GM19023 (cell line): ENCODE results near the gene NFAT5.

Source experiments
- ATAC-seq: cut with Tn5 transposase; IDR thresholded peaks from one replicate; pipeline ENCODE4 v1.9.1; 2021; ENCODE audit warnings: mild to moderate bottlenecking, moderate library complexity; ENCODE audit not compliant: unreplicated experiment

The NFAT5 gene

DNA sequence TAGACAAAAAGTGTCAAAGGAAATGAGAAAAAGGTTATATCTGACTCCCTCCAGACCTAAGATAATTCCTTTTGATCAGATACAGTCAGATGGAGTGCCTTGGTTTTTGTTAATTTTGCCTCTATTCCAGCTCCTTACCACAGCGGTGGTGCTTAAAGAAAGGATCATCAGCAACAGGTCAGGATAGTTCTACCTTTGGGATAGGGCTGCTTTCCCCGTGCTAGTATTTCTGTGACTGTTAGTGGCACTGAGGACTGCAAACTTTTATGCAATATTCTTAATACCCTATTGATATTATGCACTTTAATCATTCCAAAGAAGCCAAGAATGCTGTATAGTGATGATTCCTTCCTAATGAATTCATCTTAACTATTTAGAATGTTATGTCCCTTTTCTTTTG is 136.1 kb downstream of the NFAT5 start:
- no peak for ATAC-seq

DNA sequence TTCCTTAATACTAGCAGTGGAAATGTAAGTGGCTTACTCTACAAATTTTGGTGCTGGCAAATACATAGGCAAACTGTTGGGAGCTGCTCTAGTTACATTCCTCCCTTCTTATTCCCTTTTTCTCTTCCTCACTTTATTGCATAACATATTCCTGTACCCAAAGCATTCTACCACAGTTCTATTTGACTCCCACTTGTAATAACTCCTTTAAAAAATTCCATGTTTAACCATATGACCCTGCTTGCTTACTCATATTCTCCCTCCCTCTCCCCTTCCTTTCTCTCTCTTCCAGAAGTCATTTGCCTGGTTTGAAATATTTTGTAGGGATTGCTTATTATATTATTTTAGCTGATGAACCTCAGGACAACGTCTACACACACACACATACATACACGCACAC is 137.9 kb downstream of the NFAT5 start:
- ATAC-seq: no peak

GRCh38 chr16:69706256-69706974 is 140.6 kb downstream of the NFAT5 start:
- no peak for ATAC-seq

GRCh38 chr16:69706975-69707340 is 141.2 kb downstream of the NFAT5 start:
- no peak for ATAC-seq

DNA sequence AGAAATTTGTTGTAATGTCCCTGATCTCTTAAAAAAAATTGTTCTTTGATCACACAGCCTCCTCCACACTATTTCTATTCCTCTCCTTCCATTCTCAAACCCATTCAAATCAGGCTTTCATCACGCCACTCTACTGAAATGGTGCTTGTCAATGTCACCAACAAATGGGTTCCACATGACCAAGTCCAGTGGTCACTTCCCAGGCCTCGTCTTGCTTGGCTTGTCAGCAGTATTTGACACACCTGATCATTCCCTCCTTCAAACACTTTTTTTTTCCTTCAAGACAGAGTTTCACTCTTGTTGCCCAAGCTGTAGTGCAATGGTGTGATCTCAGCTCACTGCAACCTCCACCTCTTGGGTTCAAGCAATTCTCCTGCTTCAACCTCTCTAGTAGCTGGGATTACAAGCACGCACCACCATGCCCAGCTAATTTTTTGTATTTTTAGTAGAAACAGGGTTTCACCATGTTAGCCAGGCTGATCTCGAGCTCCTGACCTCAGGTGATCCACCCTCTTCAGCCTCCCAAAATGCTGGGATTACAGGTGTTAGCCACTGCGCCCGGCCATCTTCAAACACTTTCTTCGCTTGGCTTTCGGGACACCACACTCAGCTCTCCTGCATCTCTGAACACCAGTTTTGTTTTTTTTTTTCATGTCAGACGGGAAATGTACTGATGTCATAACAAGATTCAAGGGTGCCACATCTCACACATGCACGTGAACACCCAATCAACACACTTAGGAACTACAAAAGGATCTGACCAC is 142.3 kb downstream of the NFAT5 start:
- no peak for ATAC-seq

DNA sequence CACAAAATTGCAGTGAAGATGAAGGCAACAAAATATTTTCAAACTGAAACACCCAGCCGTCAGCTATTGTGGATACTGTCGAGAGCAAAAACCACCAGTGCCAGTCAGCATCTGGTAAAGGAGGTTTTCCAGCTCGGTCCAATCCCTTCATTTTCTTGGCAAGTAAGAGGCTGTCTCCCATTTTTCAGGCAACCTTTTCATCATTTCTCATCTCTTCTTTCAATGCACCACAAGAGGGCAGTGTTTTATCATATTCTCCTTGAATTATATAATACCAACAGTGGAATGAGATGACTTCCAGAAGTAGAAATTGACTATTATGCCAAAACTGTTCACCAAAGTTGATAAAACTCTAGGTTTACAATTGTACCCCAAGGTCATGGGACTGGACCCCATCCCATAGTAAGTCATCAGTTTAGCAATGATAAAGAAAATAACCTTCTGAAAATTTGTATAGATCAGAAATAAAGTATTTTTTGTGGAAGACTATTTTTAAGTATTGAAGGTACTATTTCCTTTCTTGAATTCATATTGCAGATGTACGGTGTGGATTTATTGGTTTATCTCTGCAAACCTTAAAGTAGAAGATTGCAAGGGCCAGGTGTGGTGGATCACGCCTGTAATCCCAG is 143.8 kb downstream of the NFAT5 start:
- no peak for ATAC-seq

GRCh38 chr16:69711115-69711740 is 145.5 kb downstream of the NFAT5 start:
- no peak for ATAC-seq

DNA sequence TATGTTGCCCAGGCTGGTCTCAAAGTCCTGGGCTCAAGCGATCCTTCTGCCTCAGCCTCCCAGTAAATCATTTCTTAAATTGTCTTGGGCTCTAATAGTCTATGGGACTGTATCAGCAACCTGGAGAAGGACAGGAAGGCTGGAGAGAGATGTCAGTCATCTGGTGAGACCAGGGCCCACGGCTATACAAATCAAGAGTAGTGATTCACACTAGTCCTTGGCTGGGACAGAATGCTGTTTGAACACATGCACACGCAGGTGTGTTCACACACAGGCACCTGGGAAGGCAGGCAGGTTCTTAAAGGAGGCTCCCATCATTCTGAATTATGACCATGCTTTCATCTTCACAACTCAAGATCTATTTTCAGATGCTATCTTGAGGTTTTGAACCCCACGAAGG is 146.5 kb downstream of the NFAT5 start:
- no peak for ATAC-seq

- ATAC-seq: no peak
These were observed 147.3 kb downstream of the NFAT5 start for GRCh38 chr16:69712914-69713581.

- no peak for ATAC-seq
These were observed 151.3 kb downstream of the NFAT5 start for GRCh38 chr16:69717066-69717465.

DNA sequence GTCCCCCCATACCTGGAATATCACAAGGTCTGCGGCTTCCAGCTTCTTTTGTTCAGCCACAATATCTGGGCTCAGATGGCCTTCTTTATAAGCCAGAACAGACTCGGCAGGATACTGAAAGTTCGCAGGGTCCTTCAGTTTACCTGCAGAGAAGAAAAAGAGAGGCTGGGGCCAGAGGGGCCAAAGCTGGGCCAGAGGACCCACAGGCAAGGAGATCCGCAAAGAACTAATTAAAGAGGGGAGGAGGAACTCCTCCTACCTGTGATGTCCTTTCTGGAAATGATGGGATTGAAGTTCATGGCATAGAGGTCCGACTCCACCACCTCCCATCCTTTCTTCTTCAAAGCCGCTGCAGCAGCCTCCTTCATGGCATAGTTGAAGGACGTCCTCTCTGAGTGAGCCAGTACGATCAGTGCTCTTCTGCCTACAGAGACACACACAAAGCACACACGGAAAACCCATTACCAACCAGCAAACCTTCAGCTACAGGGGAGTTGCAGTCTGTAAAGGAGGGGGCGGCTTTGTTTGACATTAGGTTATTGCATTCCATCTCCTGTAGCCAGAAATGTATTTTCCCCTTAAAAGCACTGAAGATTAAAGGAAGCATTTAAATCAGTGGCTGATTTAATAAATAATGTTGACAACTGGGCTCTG is 152.5 kb downstream of the NFAT5 start:
- ATAC-seq: no peak

GRCh38 chr16:69720822-69721430 is 155.2 kb downstream of the NFAT5 start:
- ATAC-seq: no peak

DNA sequence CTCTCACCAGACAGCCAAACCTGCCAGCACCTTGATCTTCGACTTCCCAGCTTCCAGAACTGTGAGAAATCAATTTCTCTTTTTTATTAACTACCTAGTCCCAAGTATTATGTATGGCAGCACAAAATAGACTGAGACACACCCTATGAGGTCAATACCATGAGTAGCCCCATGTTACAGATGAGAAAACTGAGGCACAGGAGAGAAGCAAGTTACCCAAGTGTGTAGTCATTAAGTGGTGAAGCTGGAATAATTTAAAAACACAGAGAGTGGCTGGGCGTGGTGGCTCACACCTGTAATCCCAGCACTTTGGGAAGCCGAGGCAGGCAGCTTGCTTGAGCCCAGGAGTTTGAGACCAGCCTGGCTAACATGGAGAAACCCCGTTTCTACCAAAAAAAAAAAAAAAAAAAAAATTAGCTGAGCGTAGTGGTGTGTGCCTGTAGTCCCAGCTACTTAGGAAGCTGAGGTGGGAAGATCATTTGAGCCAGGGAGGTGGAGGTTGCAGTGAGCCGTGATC is 155.7 kb downstream of the NFAT5 start:
- ATAC-seq: no peak

DNA sequence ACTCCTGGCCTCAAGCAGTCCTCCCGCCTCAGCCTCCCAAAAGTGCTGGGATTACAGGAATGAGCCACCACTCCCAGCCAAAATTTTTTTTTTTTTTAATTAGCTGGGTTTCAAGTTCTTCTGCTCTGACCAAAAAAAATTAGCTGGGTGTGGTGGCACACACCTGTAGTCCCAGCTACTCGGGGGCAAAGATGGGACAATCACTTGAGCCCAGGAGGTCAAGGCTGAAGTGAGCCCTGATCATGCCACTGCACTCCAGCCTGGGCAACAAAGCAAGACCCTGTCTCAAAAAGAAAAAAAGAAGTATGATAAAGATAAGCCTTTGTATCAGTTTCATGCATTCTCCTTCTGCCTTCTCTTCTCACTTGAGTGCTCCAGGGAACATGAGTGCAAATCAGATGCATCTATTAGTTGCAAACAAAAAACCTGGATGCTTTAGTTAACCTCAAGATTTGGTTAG is 158.7 kb downstream of the NFAT5 start:
- no peak for ATAC-seq

- ATAC-seq: no peak
These were observed 159.3 kb downstream of the NFAT5 start for GRCh38 chr16:69724981-69725479.

GRCh38 chr16:69725480-69726312 is 159.9 kb downstream of the NFAT5 start:
- ATAC-seq: no peak

GRCh38 chr16:69726313-69727060 is 160.7 kb downstream of the NFAT5 start, which contains the start of gene NQO1:
NQO1 (minus strand) TSS chr16:69726560; CDS start chr16:69726439, 121 bp downstream.
- ATAC-seq: peak; percentile 99

DNA sequence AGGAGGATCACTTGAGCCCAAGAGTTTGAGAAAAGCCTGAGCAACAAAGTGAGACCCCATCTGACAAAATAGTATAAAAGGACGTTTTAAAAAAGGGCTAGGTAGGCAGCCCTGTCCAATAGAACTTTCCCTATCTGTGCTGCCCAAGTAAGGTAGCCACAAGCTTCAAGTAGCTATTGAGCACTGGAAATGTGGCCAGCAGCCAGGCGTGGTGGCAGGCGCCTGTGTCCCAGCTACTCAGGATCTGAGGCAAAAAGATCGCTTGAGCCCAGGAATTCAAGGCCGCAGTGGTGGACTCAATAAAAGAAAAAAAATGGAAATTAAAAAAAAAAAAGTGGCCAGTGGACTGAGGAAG is 162.1 kb downstream of the NFAT5 start:
- no peak for ATAC-seq
